HG02973 (cell line): ENCODE measurements around the gene PHC3.

Source experiments
- ATAC-seq: cut with Tn5 transposase; IDR thresholded peaks from one replicate; pipeline ENCODE4 v1.9.1; 2021; ENCODE audit warnings: moderate library complexity; ENCODE audit not compliant: unreplicated experiment

PHC3 gene

GRCh38 chr3:170047133-170047404, 134.5 kb downstream of the PHC3 start:
- no peak for ATAC-seq

DNA sequence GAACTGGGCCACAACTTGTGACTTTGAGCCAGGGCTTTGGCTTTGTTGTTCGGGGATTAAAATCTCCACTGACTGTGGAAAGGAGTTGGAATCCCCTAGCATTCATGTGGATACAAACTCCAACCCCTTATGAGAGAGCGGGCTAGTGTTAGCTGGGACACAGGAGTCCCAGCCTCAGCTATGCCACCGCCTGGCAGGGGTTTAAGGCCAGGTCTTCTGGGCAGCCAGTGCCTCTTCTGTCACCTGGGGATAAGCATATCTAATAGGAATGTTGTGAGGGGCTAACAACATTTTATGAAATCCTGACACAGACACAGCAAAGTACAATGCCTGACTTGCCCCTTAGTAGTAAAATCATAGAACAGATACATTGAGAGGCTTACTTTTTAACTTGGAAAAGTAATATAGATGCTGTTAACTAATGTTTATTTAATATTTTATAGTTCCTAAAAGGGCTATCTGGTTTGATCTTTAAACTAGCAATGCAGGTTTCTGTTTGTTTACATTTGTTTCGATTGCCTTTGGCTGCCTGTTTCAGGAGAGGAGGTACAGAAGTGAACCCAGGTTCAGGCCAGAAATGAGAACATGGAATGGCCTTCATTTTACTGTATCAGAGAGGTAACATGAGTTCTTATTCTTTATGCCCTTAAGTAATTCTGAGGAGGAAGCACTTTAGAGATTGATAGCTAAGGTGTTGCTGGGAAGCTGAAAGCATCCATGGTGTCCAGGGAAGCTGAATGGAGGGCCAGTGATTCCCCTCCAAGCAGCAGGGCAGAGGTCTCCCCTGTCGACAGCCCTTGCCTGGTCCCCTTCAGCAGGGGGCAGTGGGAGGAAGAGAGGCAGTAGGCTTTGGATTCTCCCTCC, 135.0 kb downstream of the PHC3 start:
- no peak for ATAC-seq

- ATAC-seq, result peak; percentile 68
These were observed 136.7 kb downstream of the PHC3 start for GRCh38 chr3:170044795-170045244.

DNA sequence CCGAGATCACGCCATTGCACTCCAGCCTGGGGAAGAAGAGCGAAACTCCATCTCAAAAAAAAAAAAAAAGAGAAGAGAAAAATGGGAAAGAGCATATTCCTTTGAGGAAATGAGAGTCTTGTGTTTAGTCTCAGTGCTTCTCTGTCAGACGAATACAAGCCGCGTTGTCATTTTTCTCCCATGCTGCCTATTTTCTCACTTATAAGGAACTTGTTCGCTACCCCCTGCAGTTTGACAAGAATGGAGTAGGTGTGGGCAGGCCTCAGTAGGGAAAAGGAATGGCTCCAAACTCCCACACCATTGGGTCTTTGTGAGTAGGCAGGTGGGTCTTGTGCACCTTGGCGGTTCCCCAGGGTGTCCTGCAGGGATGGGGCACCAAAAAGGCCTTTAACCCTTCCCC, 137.3 kb downstream of the PHC3 start:
- ATAC-seq, result no peak

- no peak for ATAC-seq
These were observed 138.0 kb downstream of the PHC3 start for GRCh38 chr3:170043506-170043905.

DNA sequence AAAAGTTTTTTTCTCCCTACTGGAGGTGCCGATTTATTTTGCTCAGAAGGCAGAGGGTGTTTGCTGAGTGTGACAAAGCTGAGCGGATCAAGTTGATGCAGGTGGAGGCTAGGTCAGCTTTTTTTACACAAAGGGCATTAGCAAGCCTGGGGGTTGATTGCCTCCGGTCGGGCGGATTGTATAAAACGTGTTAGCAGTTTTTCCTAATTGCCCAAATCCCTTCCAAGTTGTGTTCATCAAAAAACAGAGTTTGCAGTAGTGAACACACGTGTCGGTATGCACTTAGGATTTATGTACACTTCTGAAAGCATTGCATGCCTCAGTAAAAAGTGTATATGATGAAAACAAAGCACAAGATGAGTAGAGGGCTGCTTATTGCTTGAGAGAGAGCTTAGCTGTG, 141.1 kb downstream of the PHC3 start:
- no peak for ATAC-seq

DNA sequence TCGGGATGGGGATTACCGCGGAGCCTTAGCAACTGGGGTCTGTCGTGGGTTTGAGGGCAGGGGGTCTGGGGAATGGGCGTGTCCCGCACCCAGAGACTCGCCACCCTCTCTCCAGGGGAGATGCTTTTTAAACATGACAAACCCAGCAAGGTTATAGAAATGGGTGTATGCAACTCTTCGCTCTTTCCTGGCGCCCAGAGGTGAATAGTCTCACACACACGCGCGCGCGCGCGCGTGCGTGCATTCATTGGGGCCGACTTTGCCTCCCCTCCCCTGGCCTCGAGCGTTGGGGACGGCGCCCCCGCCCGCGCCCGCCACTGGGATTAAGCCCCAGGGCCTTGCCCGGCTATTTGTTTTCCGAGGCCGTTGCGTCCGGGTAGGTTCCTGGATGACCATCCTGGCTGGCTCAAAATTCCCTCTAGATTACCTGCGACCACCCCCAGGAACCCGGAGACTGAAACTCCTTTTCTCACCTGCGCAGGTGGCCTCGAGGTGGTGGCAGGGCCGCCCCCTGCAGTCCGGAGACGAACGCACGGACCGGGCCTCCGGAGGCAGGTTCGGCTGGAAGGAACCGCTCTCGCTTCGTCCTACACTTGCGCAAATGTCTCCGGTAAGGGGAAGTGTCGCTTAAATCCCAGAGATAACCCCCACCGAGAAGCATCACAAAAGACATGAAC, 143.0 kb downstream of the PHC3 start:
- peak; percentile 9 for ATAC-seq
